Activated T-helper 1 cell treated with anti-CD3 and anti-CD28 coated beads, Interleukin-2, amount 50 U/mL, for 16 hours (primary cell): ENCODE data around the gene EHMT1.

ENCODE experiments used
- DNase-seq, 2 donors: peaks; one replicate each; pipeline ENCODE4 v3.0.0-alpha.2; 2020; ENCODE audit warnings: low read depth in 1 of 2, low spot score in 1 of 2

EHMT1 gene

DNA sequence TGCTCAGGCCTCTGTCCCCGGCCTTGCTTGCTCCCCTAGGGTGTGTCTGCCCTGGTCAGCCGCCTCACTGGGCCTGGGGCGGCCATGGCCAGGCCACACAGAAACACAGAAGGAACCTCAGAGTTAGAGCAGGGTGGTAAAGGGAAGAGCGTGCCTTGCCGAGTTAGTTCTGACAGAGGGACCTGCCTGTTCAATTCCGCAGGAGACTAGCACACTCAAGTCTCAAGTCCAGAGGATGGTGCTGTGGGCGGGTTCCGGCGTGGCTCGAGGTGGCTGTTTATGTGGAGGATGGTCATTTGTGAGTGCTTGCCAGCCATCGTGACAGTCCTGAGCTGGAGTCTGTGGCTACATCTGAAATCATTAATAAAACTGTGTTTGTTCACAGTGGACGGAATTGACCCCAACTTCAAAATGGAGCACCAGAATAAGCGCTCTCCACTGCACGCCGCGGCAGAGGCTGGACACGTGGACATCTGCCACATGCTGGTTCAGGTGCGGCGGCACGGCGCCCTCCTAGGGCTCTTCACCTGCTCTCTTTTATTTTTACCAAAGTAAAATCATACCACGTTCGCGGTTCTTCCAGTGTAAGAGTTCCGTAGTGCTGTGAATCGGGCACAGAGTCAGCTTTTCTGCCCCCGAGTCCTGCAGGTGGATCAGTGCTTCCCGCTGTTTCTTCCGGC is 163.2 kb downstream of the EHMT1 start:
- no peak for DNase-seq

DNA sequence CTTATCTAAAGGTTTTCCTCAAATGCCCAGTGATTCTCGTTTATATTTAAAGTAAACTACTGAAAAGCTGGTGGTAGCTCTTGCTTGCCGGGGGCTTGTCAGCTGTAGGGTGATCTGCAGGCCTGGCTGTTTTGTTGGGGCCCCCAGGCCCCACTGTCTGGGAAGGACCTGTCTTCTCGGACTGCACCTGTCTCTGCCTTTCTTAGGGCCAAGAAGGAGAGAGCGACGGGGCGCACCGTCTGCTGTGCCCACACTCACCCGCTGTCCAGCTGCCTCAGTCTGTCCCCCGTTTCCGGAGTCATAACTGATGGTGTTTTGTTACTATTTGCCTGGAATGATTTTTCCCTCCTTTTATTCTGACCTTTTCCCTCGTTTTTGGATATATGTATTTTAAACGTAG is 164.7 kb downstream of the EHMT1 start:
- no peak for DNase-seq

DNA sequence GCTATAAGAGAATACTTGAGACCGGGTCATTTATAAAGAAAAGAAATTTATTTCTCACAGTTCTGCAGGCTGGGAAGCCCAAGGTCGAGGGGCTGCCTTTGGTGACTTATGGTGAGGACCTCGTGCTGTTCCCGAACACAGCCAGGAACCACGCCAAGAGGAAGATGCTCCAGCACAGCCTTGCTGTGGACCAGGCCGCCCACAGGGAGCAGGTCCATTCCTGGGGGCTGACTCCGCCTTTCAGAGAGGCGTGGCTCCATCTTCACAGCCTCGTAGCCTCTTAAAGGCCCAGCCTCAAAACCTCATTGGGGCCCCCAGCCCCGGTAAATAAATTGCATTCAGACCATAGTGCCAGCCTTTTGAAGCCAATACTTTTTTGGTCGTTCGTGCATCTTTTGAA is 165.2 kb downstream of the EHMT1 start:
- DNase-seq, result no peak

DNA sequence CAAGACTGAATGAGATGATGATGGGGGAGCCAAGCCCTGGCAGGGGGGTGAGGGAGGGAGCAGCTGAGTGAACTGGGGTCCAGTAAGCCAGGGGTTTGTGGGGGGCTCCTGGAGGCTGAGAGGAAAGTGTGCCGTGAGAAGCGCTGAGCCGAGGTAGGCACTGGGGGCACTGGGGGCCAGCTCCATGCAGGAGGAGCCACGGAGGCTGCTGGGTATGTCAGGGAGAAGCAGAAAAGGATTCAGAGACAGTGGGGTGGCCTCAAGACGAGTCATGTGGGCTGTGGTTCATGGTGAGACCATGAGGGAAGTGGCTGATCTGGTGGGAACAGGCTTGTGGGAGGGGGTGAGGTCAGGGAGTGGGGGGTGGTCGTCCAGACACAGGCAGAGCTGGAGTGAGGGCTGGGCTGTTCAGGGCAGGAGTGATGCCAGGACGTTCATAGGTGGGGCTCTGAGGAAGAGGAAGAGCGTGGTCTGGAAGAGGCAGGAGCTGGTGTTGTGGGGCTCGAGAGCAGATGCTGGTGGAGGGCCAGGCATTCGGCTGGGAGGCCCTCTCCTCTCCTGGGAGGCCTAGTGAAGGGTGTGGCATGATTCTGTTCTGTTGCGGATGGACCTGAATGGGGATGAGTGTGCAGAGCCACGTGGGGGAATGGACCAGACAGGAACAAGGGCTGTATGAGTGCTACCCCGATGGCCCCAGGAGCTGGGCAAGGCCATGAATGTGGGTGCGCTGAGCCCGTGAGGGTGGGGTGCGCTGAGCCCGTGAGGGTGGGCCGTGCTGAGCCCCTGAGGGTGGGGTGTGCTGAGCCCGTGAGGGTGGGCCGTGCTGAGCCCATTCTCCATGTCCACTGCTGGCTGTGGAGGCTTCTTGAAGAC is 166.1 kb downstream of the EHMT1 start:
- DNase-seq, result no peak

DNA sequence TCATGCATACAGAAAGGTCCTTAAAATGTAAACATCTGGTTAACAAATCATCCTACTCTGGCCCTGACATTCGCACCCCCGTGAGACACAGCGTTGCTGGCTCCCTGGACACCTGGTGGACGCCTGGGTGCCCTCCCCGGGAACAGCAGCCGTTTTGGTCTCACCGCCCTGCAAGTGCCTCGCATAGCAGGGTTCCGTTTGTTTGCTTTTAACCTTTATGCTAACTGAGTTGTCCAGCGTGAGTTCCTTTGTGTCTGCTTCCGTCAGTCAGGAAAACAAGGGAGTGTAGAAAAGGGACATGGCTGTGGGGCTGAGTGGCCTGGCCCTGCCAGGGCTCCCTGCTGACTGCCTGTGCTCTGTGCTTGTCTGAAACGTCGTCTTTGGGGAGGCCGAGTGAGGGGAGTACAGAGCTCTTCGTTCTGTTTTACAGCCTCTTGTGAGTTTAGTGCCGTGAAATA is 166.9 kb downstream of the EHMT1 start:
- no peak for DNase-seq

DNA sequence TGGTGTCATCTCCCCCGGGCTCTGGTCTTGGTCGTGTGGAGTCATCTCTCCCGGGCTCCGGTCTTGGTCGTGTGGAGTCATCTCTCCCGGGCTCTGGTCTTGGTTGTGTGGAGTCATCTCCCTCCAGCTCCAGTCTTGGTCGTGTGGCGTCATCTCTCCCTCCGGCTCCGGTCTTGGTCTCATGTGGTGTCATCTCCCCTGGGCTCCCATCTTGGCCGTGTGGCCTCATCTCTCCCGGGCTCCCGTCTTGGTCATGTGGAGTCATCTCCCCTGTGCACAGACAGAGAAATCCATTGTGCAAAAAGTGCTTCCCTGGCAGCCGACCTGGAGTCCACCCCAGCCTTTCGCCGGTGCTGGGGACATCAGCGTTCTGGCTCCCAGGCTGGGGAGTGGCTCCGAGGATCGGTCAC is 167.7 kb downstream of the EHMT1 start:
- no peak for DNase-seq

DNA sequence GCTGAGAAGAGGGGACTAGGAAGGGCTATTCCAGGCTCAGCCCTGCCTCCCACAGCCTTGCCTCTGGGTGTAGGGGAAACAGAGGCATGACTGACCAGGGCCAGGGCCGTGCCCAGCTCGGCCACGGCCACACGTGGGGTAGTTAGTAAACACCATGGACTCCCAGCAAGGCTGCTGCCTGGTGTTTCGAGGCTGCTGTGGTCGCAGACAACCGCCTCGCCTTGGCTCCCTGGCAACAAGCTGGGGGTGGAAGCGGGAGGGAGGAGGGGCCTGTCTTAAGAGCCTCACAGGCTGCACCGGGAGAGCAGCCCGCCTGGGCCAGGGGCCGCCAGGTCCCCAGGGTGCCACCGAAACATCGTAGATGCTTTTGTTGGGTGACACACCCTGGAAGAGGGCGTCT is 168.6 kb downstream of the EHMT1 start:
- DNase-seq, result no peak

DNA sequence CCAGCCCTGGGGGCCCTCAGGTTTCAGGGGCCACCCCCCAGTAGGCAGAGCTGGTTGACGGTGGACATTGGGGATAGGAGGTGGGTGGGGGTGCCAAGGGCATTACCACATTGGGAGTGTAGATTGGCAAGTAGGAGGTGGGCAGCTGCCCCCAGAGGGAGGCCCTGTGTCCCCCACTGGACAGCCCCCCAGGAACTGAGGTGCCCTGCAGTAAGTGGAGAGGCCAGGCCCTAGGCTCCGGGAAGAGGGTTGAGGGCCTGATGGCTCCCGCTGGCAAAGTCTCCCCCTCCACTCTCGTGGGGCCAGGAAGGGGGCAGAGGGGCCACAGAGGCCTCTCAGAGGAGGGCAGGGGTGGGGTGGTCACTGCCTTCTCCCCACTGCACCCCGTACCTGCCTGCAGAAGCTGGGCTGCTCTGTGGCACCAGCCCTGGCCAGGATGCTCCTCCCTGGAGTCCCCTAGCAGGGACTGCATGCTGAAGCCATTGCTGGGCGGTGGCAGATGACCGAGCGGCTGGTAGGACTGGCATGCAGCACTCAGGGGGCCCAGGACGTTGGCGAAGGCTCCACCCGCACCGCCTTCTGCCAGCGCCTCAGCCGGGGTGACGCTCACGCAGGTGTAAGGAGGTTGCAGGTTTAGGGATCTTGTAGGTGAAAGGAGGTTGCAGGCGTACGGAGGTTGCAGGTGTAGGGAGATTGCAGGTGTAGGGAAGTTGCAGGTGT is 169.1 kb downstream of the EHMT1 start:
- no peak for DNase-seq

DNA sequence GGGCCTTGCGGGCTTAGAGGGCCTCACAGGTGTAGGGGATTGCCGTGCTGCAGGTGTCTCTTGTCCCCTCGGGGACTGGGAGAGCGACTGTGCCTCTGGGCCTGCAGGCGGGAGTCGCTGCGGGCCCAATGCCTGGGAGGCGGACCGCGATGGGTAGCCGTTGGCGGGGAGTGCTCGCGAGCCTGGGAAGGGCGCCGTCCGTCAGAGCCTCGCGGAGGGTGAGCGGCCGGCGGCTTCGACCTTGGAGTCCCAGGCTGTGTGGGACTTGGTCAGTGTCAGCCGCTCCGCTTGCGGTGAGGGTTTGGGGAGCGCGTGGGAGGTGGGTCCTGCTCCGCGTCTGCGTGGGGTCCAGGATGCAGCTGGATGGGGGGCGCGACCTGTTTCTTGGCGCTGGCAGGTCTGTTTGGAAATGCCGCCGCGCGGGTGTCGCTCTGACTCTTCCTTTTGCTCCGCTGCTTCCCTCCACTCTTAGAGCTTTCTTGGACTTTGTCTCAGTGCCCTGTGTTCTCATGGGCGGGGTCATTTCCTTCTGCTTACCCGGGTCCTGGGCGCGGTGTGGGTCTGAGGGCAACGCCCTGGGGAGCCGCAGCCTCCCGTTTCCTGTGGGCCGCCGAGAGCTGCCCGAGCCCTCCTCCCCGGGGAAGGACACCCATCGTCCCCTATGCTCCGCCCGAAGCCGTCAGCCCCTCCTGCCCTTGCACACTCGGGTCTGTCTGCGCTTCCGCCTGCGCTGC is 169.9 kb downstream of the EHMT1 start:
- no peak for DNase-seq

DNA sequence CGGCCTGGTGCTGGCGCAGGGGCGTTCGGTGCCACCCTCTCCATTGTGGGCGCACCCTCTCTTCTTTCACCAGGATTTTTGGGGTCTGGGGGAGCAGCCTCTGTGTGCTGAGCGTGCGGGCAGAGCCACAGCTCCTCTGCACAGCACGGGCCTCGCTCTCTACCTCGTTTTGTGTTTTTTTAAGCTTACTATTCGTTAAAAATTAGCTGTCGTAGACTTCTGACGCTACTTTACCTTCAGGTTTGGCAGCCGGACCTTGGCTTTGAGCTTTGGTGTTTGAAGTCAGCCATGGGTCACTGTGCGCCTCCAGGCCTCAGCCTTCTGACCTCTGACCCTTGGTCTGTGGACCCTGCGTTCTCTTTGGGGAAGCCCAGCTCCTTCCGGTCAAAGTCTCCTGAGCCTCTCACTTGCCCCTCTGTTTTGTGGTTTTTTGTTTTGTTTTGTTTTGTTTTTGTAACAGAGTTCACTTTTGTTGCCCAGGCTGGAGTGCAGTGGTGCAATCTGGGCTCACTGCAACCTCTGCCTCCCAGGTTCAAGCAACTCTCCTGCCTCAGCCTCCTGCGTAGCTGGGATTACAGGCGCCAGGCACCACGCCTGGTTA is 170.6 kb downstream of the EHMT1 start:
- DNase-seq, result no peak

DNA sequence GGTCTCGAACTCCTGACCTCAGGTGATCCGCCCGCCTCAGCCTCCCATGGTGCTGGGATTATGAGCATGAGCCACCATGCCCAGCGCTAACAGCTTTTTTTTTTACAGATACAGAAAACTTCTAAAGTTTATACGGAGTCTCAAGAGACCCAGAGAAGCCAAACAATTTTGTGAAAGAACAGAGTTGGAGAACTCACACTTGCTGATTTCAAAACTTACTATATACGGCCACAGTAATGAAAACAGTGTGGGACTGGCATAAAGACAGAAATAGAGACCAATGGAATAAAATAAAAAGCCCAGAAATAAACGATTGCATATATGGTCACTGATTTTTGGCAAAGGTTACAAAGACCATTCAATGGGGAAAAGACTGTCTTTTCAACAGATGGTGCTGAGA is 173.1 kb downstream of the EHMT1 start:
- DNase-seq, result no peak

DNA sequence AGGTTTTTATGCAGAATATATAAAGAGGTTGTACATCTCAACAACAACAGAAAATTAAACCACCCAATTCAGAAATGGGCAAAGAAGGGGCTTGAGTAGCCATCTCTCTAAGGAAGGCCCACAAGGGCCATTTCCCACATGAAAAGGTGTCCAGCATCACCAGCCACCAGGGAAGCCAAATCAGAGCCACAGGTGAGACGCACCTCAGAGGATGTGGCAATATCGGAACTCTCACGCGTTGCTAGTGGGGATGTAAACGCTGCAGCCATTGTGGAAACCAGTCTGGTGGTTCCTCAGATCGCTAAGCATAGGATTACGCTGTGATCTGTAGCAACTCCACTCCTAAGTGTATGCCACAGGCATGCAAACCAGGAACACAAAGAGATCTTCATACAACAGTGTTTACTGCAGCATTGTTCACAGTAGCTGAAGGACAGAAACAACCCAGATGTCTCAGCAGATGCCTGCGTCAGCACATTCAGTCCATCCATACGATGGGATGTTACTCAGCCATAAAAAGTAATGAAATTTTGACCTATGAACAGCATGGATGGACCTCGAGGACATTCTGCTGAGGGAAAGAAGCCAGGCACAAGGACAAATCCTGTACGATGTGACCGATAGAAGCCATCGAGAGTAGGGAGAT is 174.5 kb downstream of the EHMT1 start:
- DNase-seq, result no peak

DNA sequence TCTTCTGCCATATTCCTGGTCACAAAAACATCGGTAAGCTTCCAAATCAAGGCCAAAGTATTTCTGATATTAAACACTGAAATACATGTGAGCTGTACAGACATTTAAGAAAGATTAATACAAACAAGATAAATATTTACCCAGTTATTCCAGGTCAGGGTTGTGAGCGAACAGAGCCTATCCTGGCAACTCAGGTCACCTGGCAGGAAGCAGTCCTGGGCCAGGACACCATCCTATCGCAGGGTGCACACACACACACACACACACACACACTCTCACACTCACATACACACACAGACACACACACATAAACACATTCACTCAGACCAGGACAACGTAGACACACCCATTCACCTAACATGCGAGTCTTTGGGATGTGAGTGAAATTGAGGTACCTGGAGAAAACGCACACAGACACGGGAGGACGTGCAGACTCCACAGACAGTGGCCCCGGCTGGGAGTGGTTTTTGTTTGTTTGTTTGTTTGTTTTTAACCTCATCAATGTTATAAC is 176.4 kb downstream of the EHMT1 start:
- DNase-seq, result no peak

DNA sequence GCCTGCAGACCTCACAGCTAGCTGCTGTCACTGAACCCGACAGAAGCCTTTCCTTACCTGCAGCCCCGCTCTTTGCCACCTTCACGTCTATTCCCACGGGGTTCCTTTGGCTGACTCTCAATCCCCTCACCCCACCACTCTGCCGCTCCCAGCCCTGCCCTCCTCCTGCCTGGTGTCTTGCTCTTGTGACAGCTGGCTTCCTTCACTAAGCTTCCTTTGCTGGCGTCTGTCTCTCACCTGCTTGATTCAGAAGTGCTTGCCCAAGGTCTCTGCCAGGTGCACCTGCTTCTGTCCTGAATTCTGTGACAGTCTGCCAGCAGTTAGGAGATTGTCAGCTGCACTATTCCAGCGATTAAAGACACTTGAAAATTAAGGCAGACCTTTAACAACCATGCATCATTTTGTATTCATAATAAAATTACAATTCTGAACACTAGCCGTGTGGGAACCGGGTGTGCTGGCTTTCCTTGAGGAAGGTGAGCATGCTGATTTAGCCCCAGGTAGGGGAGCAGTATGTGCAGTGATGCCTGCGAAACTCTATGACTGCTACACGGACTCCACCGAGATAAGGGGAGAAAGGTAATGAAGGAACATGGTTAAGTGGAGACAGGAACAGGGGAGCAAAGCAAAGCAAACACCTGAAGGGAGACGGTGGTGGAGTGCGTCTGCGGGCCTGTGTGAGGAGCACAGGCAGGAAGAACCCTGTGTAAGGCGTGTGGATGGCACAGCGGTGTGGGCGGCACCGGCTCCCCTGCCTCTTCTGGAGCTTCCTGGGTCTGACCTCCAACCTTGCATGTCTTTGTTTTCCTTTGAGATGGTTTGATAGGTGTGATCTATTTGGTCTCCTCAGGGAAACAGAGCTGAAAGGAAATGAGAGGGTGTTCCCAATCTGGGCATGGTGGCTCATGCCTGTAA is 178.7 kb downstream of the EHMT1 start:
- DNase-seq, result no peak

DNA sequence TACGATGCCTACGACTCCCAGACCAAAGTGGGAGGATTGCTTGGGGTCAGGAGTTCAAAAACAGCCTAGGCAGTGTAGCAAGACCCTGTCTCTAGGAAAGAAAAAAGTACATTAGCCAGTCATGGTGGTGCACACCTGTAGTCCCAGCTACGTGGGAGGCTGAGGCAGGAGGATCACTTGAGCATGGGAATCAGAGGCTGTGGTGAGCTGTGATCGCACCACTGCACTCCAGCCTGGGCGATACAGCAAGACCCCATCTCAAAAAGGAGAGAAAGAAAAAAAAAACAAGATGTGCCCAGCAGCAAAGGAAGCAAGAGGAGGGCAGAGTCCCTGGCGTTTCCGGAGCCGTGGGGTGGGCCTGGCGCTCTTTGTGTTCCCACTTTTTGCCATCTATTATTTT is 179.3 kb downstream of the EHMT1 start:
- no peak for DNase-seq

DNA sequence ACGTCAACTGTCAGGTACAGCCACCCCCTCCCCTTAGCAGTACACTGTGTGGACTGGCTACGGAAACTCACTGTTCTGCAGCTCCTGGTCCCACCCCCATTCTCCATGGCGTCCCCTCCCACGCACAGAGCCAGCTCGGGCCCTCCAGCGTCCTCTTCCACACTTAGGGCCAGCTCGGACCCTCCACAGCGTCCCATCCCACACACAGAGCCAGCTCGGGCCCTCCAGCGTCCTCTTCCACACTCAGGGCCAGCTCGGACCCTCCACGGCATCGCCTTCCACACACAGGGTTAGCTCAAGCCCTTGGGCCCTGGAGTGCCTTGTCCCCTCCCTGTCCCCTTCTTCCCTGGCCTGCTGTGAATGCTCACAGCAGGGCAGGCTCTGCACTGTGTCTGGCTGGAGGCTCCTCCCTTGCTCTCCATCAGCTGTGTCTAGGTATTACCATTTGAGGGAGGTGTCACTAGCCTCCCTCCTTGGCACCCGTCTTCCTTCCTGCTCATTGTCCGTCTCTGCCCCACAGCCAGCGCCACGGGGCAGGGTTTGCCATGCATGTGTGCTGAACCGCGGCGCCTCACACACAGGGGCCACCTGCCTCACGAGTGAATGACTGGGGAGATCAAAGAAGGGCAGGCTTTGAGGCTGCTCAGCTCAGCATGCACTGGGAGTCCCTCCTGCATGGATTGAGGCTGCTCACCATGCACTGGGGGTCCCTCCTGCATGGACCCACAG is 180.3 kb downstream of the EHMT1 start:
- no peak for DNase-seq

DNA sequence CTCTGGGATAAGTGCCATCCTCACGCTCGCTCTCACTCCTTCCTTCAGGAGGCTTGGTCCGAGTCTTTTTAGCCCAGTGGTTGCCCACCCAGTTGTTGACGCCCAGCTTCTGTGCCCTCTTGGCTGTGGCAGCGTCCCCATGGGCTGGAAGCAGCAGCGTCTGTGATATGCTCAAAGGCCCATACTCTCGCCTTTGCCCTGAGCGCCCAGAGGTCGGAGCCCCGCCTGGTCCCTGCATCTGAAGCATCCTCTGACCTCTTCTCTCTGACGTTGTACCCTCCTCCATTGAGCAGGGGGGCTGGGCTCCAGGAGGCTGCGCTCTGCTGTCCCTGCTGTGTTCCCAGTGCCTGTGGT is 180.8 kb downstream of the EHMT1 start:
- no peak for DNase-seq

DNA sequence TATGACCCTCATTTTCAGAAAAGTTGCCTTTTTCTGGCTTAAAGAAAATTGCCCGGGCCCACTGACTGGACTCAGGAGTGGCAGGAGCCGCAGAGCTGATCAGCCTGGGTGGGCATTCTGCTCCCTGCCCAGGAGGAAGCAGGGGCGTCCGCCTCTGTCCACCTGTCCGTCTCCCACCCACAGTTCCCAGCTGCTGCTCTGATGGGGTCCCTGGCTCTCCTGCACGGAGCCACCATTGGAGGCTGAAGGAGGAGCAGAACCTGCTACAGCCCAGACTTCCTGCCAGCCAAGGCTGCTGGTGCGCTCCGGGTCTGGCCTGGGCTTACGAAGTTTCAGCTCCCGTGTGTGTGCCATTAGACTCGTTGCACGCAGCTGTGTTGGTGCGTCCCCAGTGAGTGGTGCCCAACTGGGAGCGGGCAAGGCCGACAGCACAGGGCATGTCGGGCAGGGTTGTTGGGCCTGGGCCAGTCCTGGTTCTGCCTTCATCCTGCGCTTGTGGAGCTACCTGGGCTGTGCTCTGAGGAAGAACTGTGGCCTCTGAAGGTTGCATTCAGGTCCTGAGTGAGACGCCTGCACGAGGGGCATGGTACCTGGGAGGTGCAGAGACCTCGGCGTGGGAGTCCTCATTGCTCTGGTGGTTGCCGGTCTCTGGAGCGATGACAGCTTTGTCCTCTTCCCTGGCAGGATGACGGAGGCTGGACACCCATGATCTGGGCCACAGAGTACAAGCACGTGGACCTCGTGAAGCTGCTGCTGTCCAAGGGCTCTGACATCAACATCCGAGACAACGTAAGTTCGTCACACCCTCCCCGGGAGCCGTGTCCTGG is 181.6 kb downstream of the EHMT1 start:
- no peak for DNase-seq
